ENCODE data around the gene CNOT3.

DNA sequence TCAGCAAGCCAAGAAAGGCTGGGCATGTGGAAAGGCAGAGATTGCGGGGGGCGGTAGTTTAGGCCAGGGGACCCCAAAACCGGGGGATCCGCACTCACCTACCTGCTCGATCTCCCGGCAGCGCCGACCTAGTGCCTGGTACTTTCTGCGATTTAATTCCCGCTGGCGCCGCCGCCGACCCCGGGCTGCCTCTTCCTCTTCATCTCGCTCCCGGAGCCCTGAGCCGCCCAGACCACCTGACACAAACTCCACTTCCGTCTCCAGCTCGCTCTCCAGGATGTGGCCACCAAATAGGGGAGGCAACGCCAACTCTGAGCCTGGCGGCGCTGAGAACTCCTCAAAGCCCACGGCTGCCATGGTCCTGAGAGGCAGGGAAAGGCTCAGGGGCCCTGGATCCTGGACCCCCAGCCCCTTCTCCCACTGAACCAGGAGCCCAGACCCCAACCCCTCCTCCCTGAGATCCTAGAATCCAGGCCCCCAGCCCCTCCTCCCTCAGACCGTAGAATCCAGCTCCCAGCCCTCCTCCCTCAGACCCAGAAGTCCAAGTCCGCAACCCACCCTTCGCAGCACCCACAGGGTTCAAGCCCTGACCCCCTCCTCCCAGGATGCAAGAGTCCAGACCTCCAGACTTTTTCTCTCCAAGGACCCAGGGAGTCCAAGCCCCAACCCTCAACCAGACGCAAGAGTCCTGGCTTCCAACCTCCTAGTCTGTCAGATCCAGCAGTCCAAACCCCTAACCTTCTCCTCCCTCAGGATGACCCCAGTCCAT, 23.0 kb upstream of the CNOT3 start:
- TF ChIP-seq POLR2A (IDR thresholded peaks at IDR 0.05), result no peak
- TF ChIP-seq CTCF (IDR thresholded peaks at IDR 0.05), result no peak
